Peyer's patch (tissue), 4 donors: ENCODE data around the gene TMEM237.

Source experiments
- CTCF ChIP-seq, 6 experiments: fragments of 450-650 bp in 4 of 6; fragments of 200-600 bp in 2 of 6; sonication (generic) in 1 of 6; IDR thresholded peaks; one replicate each; pipeline ENCODE4 v1.5.1; 2017 to 2019; ENCODE audit warnings: antibody characterized with exemption in 6 of 6, mild to moderate bottlenecking in 3 of 6, moderate library complexity in 1 of 6
- POLR2A ChIP-seq, 2 donors: fragments of 450-650 bp; IDR thresholded peaks; one replicate each; pipeline ENCODE4 v1.5.1; 2017; ENCODE audit warnings: antibody characterized with exemption in 2 of 2, mild to moderate bottlenecking in 2 of 2, moderate library complexity in 2 of 2

- TF ChIP-seq CTCF (IDR thresholded peaks at IDR 0.05) (no peak), POLR2A (IDR thresholded peaks at IDR 0.05) (no peak)
Measured at GRCh38 chr2:201673546-201673945, 30.2 kb upstream of the TMEM237 start.
